HG02798 (cell line): ENCODE results near the gene CNTNAP4.

Experiments
- ATAC-seq: cut with Tn5 transposase; IDR thresholded peaks from one replicate; pipeline ENCODE4 v1.9.1; 2021; ENCODE audit warnings: mild to moderate bottlenecking; ENCODE audit not compliant: unreplicated experiment, poor library complexity

CNTNAP4 gene

DNA sequence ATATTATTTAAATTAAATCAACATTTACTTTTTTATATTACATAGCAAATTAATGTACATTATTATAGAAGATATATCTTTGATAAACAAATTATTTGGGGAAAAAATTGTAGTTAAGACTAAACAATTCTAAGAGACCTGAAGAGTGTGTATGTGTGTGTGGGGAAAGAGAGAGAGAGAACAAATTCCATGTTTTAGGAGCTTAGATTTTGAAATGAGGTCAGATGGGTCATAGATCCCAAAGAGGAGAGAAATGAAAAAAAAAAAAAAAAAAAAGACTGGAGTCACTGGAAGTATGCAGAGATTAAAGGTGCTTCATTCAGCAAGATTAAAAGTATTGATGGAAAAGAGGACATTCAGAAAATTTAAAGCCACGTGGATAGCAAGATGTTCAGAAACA, 206.8 kb downstream of the CNTNAP4 start:
- no peak for ATAC-seq

DNA sequence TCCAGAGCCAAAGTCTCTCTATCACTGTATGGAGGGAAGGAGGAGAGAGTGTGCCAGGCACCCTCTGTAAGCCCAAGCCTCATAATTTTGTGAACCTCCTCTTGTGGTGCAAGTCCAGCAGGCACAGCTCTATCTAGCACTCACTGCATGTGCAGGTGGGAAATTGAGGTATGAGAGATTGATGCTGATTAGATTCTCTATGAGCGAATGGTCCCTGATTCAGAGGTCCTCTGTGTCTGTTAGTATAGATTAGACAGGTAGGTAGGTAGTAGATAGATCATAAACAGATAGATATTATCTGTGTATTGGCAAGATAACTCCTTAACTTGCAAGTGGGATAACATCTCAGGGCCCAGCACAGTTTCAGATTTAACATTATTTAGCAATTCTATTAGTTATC, 209.5 kb downstream of the CNTNAP4 start:
- no peak for ATAC-seq

DNA sequence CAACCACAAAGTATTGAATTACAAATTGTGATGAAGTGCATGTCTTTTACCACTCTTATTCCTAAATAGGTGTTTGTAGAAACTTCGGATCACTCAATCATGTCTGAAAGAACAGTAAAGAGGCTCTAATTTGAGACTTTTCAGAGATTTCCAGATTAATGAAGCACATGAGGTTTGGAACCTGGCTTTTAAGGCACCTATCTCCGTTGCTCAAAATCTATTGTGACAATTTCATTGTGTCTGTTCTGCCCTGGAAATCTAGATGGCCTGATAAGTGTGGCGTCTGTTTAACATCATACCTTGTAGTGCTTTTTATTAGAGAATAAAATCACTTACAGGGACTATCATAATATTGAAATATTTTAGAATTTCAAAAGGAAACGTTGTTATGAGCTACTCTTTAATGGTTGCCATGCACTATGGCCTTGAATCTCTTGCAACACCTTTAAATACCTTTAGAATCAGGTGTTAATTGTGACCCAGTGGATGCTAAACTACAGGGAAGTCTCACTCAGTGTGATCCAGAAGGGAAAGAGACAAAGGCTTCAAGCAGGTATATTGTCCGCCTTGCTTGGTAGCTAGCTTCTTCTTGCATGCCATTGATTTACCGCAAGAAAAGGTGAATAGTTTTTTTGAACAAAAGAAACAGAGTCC, 210.3 kb downstream of the CNTNAP4 start:
- no peak for ATAC-seq

DNA sequence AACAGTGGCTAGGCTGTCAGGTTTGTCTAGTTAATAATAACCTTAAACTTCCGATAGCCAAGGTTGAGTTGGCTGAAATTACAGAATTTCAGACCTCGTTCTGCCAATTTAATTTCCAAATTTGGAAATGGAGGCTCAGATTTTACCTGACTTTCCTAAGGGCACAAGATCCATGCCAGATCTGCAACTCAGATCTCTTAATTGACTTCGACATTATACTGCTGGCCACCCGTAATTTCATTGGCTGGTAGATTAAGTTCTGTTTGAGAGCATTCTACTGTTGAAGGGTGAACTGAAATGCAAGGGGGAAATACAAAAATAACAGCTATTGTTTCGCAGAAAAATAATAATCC, 210.8 kb downstream of the CNTNAP4 start:
- no peak for ATAC-seq

DNA sequence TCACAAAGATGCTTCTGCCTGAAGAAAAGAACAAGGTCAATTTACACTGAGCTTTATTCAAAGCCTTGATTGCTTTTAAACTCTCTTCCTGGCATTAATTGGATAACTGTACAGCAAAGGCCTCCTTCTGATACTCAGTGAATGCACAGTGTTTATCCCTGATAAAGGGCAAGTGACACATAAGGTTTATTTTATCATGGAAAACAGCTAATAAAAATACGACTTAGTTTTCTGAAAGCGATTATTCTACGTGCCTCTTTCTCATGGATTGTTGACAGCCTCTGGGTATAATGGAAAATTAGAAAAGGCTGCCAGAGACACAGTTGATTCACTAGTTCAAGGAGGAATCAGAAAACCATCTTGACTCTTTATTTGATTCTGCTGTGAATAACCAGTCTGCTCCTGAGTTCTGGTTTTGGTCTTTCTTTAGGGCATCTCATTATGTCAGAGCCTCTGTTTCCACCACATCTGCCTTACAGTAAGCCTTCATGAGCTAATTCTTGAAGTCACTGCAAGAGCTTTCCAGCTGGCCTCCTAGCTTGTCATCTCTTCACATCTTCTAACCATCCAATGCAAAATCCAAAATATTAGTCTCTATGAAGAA, 212.9 kb downstream of the CNTNAP4 start:
- ATAC-seq, result no peak

DNA sequence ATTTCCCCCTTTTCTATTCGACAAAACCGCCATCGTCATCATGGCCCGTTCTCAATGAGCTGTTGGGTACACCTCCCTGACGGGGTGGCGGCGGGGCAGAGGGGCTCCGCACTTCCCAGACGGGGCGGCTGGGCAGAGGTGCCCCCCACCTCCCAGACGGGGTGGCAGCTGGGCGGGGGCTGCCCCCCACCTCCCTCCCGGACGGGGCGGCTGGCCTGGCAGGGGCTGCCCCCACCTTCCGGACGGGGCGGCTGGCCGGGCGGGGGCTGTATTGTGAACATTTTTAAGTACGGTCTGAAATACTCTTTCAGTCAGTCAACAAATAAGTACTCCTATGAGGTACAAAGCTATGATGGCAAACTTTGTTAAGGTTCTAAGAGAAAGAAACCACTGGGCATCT, 222.8 kb downstream of the CNTNAP4 start:
- no peak for ATAC-seq

DNA sequence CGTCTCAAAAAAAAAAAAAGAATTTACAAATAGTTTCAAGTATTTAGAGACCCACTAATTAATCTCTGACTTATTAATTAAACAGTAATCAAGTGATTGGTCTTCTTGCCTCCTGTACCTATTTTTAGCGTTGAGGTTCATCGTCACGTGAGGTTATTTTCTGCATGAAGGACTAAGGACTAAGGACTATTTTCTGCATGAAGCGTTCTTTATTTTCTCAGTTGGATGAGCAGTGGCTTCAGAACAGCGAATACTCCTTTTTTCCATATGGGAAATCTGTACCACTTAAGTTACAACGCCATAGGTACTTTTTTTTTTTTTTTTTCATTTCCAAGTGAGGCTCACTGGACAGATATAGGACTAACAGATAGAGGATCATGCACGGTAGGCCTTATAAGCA, 224.9 kb downstream of the CNTNAP4 start:
- ATAC-seq, result no peak

DNA sequence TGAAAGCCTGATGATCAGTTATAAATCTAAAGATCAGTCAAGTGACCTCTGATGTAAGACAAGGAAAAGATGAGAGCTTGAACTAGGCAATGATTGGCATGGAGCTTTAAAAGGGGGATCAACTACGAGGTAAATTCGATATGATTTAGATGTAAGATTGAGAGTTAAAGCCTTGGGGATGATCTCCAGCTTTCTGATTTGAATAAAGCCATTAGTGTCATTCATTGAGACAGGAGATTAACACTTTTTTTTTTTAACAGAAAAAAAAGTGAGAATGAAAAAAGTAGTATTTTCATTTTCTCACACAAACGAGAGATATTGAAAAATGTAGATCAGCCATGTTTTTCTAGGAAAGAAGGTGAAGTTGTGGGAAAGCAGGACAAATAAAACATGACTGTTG, 225.4 kb downstream of the CNTNAP4 start:
- no peak for ATAC-seq

DNA sequence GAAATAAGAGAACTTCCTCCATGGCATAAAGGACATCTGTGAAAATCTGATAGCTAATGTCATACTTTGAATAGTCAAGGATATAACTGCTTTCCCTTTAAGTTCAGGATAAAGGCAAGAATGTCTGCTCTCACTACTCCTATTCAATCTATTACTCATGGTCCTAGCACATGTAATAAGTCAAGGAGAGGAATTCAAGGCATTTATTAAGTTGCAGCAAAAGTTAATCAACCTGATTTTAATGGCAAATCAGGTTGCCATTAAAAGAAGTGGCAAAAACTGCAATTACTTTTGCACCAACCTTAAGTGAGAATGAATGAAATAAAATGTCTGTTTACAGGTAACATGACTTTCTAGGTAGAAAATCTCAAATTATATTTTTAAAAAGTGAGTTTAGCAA, 225.9 kb downstream of the CNTNAP4 start:
- ATAC-seq, result no peak

DNA sequence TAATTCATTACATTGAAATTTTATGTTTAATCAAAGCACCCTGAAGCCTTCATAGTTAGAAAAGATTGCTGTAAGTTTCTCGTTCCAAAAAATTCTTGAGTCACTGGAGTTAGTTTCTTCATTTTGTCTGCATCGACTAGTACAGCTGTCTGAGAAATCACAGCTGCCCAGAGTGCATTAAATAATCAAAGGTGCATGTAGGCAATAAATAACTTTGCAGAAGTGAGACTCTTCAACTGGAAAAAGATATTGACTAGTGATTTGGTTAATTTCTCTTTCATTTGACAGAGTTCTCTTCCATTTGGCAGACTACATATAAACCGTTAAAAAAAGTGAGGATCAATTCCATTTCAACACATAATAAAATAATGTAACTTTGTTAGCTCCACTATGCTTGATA, 234.0 kb downstream of the CNTNAP4 start:
- ATAC-seq, result no peak

DNA sequence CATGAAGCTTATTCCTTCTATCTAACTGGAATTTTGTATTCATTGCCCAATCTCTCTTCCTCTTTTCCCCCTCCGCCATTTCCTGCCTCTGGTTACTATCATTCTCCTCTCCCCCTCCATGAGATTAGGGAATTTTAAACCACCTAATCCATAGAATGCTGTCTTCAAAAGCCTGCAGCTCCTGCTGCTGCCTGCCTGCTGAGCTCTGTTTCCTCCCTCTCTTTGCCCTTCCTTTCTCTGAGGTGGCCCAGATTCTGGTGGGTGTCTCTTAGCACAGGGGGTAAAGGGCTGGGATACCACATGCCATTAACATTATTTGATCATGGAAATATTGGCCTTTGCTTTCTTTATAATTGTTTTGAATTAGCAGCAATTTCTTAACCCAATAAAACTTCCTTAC, 241.6 kb downstream of the CNTNAP4 start:
- no peak for ATAC-seq

DNA sequence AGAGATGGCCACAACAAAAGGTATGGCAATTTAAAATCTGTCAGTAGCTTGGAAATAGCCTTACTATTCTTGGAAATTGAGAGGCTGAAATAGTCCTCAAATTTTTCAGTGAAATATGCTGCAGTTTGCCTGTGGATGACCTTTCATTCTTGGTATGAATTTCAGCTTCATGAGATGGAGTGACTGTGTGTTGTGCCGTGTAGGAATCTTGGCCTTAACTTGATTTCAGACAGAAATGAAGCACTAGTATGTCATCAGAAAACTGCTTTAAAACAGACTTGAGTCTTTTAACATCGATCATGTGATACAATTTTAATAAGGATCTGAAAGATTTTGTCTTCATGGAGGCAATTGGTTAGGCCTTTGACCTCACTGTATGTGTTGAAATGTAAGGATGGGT, 247.2 kb downstream of the CNTNAP4 start:
- no peak for ATAC-seq

DNA sequence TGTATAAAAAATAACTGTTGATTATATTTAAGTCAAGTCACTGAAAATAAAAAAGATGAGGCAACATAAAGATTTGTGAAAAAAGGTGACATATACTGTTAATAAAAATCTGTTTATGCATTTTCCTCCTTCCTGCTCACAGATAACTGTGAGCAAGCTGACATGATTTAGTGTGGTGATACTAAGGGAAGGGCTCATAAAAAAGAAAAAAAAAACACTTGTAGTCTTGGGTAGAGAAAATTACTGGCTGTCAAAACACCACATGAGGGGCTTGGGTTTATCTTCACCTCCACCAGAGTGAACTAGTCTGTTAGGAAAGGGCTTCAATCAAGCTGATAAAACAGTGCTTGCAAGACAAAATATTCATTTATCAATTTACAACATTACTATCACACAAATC, 247.6 kb downstream of the CNTNAP4 start:
- ATAC-seq, result no peak

DNA sequence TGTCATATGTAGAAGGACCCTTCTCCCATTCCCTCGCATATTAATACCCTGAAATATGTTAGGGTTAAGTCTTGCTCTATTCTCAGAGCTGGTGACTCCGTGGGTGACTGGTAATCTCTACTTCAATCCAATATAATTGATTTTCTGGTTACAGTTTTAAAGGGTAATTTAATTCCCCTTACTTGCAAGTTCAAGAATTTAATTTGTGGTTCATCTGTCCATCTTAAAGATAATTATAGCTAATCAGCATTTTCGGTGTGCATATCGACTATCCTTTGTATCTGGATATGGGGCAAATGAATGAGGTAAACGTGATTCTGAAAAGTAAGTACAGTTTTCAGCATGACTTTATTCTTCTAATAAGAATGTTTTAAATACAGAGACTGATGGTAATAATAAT, 250.0 kb downstream of the CNTNAP4 start:
- no peak for ATAC-seq

DNA sequence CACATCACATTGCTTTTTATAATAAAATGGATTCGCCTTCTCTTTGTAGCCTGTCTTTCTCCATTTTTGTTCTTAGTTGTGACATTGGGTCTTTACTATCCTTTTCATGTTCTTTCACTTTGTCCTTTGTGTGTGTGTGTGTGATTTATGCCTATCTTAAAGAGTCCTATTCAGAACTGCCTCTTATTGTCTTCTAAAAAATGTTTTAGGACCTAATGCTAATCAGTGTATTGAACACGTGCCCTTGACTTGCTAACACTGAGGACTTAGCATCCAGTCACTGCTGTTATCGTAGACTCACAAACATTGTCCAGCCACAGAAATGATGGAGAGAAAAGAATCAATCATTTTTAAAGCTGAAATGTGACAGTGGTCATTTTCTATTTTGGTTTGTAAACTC, 251.9 kb downstream of the CNTNAP4 start:
- ATAC-seq, result no peak

DNA sequence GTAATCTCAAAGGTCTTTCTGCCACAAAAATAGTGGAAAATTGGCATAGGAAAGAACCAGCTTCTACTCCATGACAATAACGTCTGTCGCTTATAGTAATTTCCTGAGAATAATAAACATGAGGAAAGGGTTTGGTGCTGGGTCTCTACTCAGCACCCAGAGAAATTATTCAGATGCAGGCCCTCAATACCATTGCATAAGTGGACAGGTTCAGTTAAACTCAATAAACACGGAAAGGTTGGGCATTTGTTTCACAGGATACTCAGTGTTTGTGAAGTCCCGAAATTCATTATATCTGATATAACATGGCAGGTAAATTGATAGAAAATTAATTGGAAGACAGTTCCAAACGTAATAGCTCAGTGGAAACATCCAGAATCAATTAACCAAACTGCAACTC, 254.0 kb downstream of the CNTNAP4 start:
- ATAC-seq, result no peak

DNA sequence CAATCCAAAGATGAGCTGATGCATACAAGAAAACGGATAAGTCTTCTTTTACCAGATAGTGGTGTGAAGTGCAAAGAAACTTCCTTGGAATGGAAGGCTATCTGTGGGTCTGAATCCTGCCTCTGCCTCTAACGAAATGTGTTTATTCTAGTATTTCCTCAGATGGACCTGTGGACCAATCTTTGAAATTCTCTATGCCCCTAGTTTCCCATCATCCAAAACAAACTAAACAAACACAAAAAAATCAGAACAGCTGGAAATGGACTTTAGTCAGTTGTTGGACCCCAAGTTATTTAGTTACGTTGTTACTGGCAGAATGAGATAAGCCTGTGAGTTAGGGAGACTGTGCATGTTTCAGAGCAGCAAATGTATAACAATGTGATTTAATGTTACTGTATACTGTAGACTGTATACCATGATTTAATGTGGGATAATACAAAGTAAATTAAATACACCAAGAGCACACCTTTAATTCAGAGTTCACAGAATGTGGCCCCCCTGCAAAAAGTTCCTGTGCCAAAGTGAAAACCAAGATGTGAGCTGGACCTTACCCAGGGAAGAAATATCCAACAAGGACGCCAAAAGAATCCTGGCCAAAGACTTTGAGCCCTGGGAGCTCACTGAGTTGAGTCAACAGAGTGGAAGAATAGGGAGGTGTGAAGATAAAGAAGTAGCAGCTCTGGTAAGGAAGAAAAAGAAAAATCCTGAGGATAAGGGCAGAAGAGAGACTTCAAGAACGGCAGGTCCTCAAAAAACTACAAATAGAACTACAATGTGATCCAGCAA, 255.2 kb downstream of the CNTNAP4 start:
- no peak for ATAC-seq

DNA sequence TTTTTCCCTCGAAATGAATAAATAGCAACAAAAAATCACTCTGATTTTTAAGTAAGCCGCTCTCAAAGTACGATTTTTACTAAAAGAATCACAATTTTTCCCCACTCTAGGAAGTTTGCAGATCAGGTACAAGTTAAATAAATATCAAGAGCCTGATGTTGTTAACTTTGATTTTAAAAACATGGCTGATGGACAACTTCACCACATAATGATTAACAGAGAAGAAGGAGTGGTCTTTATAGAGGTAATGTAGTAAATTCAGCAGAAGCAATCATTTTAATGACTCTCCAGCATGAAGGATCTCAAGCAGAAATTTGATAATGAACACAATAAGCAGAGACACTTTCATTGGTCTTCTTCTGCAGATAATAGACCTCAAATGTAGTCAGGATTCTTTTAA, 262.4 kb downstream of the CNTNAP4 start:
- no peak for ATAC-seq

DNA sequence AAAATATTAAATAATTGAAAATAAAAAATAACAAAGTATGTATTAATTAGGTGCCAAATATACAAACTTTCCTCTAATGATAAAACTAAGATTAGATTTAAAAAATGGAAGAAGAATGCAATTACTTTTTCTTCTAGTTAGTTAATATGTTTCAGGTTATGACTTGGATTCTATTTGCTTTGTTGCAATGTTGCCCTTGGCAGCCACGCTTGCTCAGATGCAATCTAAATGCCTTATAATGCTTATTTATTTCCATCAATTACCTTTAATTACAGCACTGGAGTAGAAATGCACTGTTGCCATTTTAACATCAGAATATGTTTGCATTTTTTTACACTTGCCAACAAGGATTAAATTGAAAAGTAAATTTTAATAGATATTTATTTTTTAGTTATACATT, 263.9 kb downstream of the CNTNAP4 start:
- no peak for ATAC-seq

DNA sequence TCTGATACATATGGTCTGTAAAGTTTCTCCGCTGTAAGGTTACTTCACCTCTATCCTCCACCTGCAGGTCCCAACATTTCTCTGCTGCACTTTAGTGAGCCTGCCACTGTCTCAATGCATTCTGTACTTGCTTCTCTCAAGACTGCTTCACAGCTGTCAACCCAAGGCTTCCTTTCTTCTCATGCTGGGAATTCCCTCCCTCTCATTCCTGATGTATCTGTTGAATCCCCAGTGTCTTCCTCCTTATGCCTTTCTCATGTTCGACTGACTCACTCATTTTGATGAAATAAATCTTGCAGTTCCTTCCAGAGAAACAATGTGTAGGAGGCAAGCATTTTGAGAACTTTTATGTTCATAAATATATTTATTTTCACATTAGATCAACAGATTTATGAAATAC, 288.3 kb downstream of the CNTNAP4 start:
- no peak for ATAC-seq

DNA sequence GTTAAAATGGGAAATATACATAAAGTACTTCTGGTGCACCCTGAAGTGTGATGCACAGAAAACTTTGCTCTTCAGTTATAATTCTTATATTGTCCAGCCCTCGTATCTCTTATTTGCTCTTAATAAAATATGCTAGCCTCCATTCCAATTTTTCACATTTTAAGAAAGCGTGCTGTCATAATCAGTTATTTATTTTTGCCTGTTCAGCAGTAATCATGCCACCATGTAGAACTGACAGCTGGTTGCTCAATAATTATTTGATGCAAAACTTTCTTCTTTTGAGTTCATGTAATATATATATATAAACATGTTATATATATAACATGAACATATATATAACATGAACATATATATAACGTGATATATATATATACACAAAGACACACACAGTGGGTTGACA, 294.6 kb downstream of the CNTNAP4 start:
- no peak for ATAC-seq

DNA sequence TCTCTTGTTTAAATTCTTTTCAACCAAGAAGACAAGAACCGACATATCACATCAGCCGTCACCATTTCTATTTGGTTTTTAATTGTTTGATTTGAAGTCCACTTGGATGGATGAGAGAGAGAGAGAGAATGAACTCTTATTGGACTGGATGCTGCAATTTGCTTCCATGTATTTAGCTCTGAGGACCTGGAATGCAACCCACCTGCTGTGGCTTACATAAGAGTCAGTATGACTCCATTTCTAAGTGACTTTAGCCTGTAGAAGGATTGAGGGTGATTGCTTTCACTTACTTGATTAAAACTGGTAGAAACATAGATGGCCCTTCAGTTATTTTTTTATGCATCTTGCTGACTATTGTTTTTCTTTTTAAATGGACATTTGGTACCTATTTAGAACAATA, 296.1 kb downstream of the CNTNAP4 start:
- ATAC-seq, result no peak
